Measurements from ENCODE around the gene PARP11. TPM values are rescaled to one million over a fixed set of nuclear protein-coding genes. Genes with fewer than 3 reads are reported as not detected.

Gene PARP11
- total and polyA plus RNA-seq, 8 donors: 1.4 to 8.2 (median 3.7) TPM

DNA sequence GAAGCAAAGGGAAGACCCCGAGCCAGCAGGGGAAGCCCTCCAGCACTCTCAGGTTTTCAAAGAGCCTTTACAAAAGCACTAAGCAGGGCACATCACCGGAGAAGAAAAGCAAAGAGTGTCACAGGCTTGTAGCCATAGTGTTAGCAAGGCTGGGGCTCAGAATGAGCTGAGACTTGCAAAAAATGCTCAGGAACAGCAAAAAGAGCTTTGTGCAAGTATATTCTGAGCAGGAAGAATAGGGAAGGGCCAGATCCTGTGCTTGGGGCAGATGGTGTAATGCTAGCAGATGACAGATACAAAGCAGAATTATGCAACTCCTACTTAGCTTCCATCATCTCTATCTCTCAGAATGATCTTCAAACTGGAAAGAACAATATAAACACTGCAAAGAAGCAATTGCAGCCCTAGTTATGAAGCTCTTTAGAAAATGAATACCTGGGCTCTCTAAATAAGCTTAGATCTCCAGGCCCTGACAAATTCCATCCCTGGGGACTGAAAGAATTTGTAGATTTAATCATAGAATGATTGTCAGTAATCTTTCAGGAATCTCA is 23.7 kb upstream of the PARP11 start:
- TF ChIP-seq, protein P1, sequence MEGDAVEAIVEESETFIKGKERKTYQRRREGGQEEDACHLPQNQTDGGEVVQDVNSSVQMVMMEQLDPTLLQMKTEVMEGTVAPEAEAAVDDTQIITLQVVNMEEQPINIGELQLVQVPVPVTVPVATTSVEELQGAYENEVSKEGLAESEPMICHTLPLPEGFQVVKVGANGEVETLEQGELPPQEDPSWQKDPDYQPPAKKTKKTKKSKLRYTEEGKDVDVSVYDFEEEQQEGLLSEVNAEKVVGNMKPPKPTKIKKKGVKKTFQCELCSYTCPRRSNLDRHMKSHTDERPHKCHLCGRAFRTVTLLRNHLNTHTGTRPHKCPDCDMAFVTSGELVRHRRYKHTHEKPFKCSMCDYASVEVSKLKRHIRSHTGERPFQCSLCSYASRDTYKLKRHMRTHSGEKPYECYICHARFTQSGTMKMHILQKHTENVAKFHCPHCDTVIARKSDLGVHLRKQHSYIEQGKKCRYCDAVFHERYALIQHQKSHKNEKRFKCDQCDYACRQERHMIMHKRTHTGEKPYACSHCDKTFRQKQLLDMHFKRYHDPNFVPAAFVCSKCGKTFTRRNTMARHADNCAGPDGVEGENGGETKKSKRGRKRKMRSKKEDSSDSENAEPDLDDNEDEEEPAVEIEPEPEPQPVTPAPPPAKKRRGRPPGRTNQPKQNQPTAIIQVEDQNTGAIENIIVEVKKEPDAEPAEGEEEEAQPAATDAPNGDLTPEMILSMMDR (IDR thresholded peaks at IDR 0.05): no peak
- H3K27ac ChIP-seq: peak overlapping the region in 2 of 4 donors; percentile 20 to 32
- no peak overlapping the region for H3K4me3 ChIP-seq
- WGBS, 2 donors: 66 to 70% methylated on average over 2 of the region's 2 CpGs
- no peak for FAIRE-seq
- peak in 3 of 4 donors; percentile 21 to 83 (median 77) for ATAC-seq
- no peaks in the 10 kb centered on the region for H3K27me3 ChIP-seq
- no peaks in the 10 kb centered on the region for H3K4me1 ChIP-seq
- no peaks in the 10 kb centered on the region for H3K9me3 ChIP-seq
- DNase-seq: no peak
- intact Hi-C loops (cut with DNase I): no loop called here
- H3K36me3 ChIP-seq: no peaks in the 10 kb centered on the region

DNA sequence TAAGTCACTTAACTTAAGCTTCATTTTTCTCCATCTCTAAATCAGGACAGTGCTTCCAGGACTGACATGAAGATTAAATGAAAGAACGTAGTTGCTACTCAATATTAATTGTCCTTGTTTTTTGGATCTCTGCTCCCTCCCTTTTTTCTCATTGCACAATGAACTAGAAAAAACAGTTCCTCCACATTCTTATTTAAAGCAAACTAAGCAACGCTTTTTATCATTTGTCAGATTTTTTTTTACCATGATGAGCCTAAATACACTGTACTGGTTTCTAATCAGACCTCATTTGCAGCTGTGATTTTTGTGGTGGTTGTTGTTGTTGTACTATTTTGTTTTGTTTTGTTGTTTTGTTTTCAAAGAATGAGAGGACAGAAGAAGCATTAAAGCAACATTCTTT is 23.2 kb upstream of the PARP11 start:
- Histone ChIP-seq H3K36me3 (no peaks in the 10 kb centered on the region), H3K4me1 (no peaks in the 10 kb centered on the region), H3K27me3 (no peaks in the 10 kb centered on the region), H3K4me3 (no peak overlapping the region), H3K9me3 (no peaks in the 10 kb centered on the region), H3K27ac (peak overlapping the region in 2 of 4 donors; percentile 14 to 15)
- DNase-seq: no peak
- TF ChIP-seq, protein P1 (IDR thresholded peaks at IDR 0.05): no peak
- no peak for ATAC-seq
- no peak for FAIRE-seq
- WGBS, 2 donors: 56 to 59% methylated on average over 2 of the region's 2 CpGs
- intact Hi-C loops (cut with DNase I): no loop called here

DNA sequence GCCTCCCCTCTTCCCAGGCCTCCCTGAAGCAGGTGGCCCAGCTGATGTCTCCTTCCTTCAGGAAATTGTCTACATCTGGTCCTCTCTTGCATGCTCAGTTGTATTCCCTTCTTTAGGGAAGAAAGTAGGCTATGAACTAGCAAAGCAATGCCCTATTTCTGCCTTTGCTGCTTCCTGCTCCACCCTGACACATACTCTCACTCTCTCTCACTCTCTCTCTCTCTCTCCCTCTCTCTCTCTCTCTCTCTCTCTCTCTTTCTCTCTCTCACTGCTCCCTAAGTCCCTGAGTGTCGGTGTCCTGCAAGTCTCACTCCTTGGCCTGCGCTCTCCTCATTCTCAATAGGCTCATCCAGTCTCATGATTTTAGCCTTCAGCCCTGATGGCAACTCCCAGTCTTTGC is 19.4 kb upstream of the PARP11 start:
- no peak for FAIRE-seq
- H3K27me3 ChIP-seq: no peaks in the 10 kb centered on the region
- H3K4me1 ChIP-seq: no peaks in the 10 kb centered on the region
- no peaks in the 10 kb centered on the region for H3K36me3 ChIP-seq
- 88 to 95% methylated on average over 2 of the region's 2 CpGs for WGBS, 2 donors
- TF ChIP-seq, protein P1 (IDR thresholded peaks at IDR 0.05): no peak
- ATAC-seq: no peak
- intact Hi-C loops (cut with DNase I): no loop called here
- no peaks in the 10 kb centered on the region for H3K9me3 ChIP-seq
- H3K4me3 ChIP-seq: no peak overlapping the region
- H3K27ac ChIP-seq: no peak overlapping the region
- DNase-seq: no peak

DNA sequence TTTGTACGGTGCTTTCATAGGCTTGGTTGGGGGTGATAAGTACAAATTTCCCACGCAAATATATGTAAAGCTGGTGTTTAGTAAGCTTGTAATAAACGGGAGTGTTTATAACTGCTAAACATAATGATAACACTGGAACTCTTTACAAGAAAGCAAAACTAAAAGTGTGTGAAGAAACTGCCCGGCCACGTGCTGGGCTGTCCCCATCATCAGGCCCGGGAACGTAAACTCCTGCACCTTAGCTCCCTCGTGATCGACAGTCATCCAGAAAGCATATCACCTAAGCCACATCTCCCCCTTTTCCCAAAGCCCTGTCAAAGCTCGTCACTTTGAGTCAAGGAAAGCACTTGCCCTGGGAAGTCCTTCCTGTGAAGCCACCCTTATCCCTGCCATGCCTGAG is 18.0 kb upstream of the PARP11 start:
- Histone ChIP-seq H3K4me3 (no peak overlapping the region), H3K4me1 (no peaks in the 10 kb centered on the region), H3K27ac (no peak overlapping the region), H3K36me3 (no peaks in the 10 kb centered on the region), H3K27me3 (no peaks in the 10 kb centered on the region), H3K9me3 (no peaks in the 10 kb centered on the region)
- TF ChIP-seq, protein P1 (IDR thresholded peaks at IDR 0.05): no peak
- ATAC-seq (no peak), DNase-seq (no peak), FAIRE-seq (no peak)
- WGBS, 2 donors: 64 to 73% methylated on average over 10 of the region's 10 CpGs
- intact Hi-C loops (cut with DNase I): no loop called here

DNA sequence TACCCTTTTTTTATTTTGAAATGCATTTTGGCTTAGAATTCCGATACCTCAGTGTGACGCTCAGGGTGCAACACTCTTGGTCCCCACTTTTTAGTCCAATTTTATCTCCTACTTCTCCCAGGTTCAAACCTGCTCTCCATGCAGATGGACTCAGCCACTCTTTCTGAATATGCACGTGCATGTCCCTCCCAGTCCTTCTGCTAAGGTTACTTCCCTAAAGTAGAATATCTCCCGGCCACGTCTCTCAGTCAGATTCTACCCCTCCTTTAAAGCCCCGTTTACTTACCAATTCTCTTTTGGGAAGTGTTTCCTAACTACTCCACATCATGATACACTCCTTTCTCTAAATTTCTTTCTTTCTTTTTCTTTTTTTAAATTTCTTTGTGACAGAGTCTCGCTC is 15.5 kb upstream of the PARP11 start:
- 83 to 85% methylated on average over 7 of the region's 7 CpGs for WGBS, 2 donors

More for the DNA sequence above, 15.5 kb upstream of the PARP11 start:
- no peaks in the 10 kb centered on the region for H3K9me3 ChIP-seq
- FAIRE-seq (no peak), DNase-seq (no peak), ATAC-seq (no peak)
- H3K36me3 ChIP-seq: no peaks in the 10 kb centered on the region
- no peaks in the 10 kb centered on the region for H3K4me1 ChIP-seq
- TF ChIP-seq, protein P1 (IDR thresholded peaks at IDR 0.05): no peak
- intact Hi-C loops (cut with DNase I): loop anchor here (5.0 to 10.0 kb wide), 5 partner anchors 106 to 386 kb away; partner anchors contain the start of gene CCND2 (in 1 of the 3)
- no peak overlapping the region for H3K27ac ChIP-seq
- H3K27me3 ChIP-seq: no peaks in the 10 kb centered on the region
- H3K4me3 ChIP-seq: no peak overlapping the region

Data from pancreas (tissue), 10 donors.